K562 (cell line): ENCODE measurements around the gene TMEM151A. TPM values are rescaled to one million over a fixed set of nuclear protein-coding genes. Genes with fewer than 3 reads are reported as not detected.

ENCODE experiments used
- CAMTA2 ChIP-seq: fragments of 250-450 bp; sonication (Bioruptor Pico); conservative IDR thresholded peaks from 2 replicates; pipeline ENCODE4 v1.5.1; 2022
- GABPB1 ChIP-seq: sonication (generic); formaldehyde crosslinking; IDR thresholded peaks from 2 replicates; pipeline ENCODE4 v1.8.0; 2022; ENCODE audit warnings: mild to moderate bottlenecking, missing genetic modification reagents
- GMEB1 ChIP-seq: fragments of 250-450 bp; sonication (Bioruptor Pico); IDR thresholded peaks from 2 replicates; pipeline ENCODE4 v1.4.0; 2020; ENCODE audit warnings: mild to moderate bottlenecking
- GTF3C2 ChIP-seq: IDR thresholded peaks from 3 replicates; pipeline ENCODE4 v1.6.1; 2011; ENCODE audit warnings: borderline replicate concordance, mild to moderate bottlenecking, moderate library complexity; ENCODE audit not compliant: insufficient read length; ENCODE audit errors: extremely low read depth
- KLF13 ChIP-seq: fragments of 450-650 bp; IDR thresholded peaks from 2 replicates; pipeline ENCODE4 v1.6.1; 2016; ENCODE audit warnings: missing genetic modification characterization, low read depth, mild to moderate bottlenecking, missing compliant biosample characterization, moderate library complexity, borderline replicate concordance
- NR0B1 ChIP-seq: fragments of 450-650 bp; IDR thresholded peaks from one replicate; pipeline ENCODE4 v1.6.1; 2018; ENCODE audit warnings: mild to moderate bottlenecking, moderate library complexity; ENCODE audit not compliant: partially characterized antibody
- RFX7 ChIP-seq: fragments of 250-450 bp; sonication (Bioruptor Pico); IDR thresholded peaks from 2 replicates; pipeline ENCODE4 v1.5.1; 2021; ENCODE audit warnings: mild to moderate bottlenecking
- SRF ChIP-seq, 2 experiments: fragments of 250-450, 450-650 bp in 1 of 2; sonication (Bioruptor Pico) in 1 of 2; sonication (generic) in 1 of 2; formaldehyde crosslinking; IDR thresholded peaks; 2 replicates each; pipeline versions ENCODE4 v1.5.0 to v1.5.1; 2020 to 2022; ENCODE audit warnings: mild to moderate bottlenecking in 1 of 2, missing genetic modification reagents in 1 of 2
- TAL1 ChIP-seq: fragments of 450-650 bp; IDR thresholded peaks from 2 replicates; pipeline ENCODE4 v1.6.1; 2016; ENCODE audit warnings: mild to moderate bottlenecking
- TBL1XR1 ChIP-seq, 2 experiments: IDR thresholded peaks; 2 replicates each; pipeline ENCODE4 v1.6.1; 2012; ENCODE audit warnings: improper control_type of control experiment in 2 of 2, low read length in 2 of 2, mild to moderate bottlenecking in 1 of 2
- THAP7 ChIP-seq: fragments of 250-450 bp; sonication (Bioruptor Pico); IDR thresholded peaks from 2 replicates; pipeline ENCODE4 v1.5.0; 2021
- XRCC4 ChIP-seq: IDR thresholded peaks from one replicate; pipeline ENCODE4 v1.6.1; 2011; ENCODE audit not compliant: insufficient read depth, insufficient read length; ENCODE audit errors: extremely low read depth
- ZBTB11 ChIP-seq, 3 experiments: fragments of 200-800 bp in 1 of 3; fragments of 250-450 bp in 1 of 3; fragments of 450-650 bp in 1 of 3; sonication (Bioruptor Pico) in 1 of 3; sonication (Bioruptor generic) in 1 of 3; formaldehyde crosslinking in 1 of 3; IDR thresholded peaks; 2 replicates each; pipeline versions ENCODE4 v1.6.1 to v1.8.0; 2016 to 2022; ENCODE audit warnings: mild to moderate bottlenecking in 2 of 3, missing genetic modification characterization in 2 of 3, missing compliant biosample characterization in 1 of 3, moderate library complexity in 1 of 3
- ZNF24 ChIP-seq: fragments of 450-650 bp; IDR thresholded peaks from 2 replicates; pipeline ENCODE4 v1.6.1; 2016
- polyA plus RNA-seq, 8 experiments: library from polyadenylated mRNA; depleted of rRNA in 4 of 8; stranded (reverse) in 5 of 8; unstranded in 3 of 8; fragments of >200 nt; fragmentation: Nextera tagmentation in 2 of 8; fragmentation: Illumina TruSeq in 1 of 8; extraction: Ambion mirVana in 2 of 8; extraction: Trizol in 1 of 8; gene quantifications; 2 replicates each; pipeline versions ENCODE4 v1.2.1 to v1.2.3, GENCODE V29; 2011 to 2014; ENCODE audit warnings: inconsistent platforms in 1 of 8, missing spikeins in 1 of 8
- total RNA-seq, 7 experiments: library from RNA; depleted of rRNA in 6 of 7; stranded (reverse); fragments of >200 nt in 6 of 7; fragmentation: Illumina TruSeq in 2 of 7; extraction: Trizol in 2 of 7; gene quantifications; 2 replicates each; pipeline versions ENCODE4 v1.2.1 to v1.2.3, GENCODE V29; 2011 to 2021; ENCODE audit warnings: low replicate concordance in 1 of 7

Gene TMEM151A
- total and polyA plus RNA-seq, 9 of the 15 experiments (the other 6 are each of a cell fraction or from before 2014, with no cell fraction given), result not detected

- TF ChIP-seq NR0B1, result no peak
- TF ChIP-seq ZNF24, result no peak
- TF ChIP-seq KLF13, result peak; percentile 33; the same call in 1 of the 2 replicates
- no peak for TF ChIP-seq GTF3C2
- TF ChIP-seq XRCC4, result no peak
- no peak for TF ChIP-seq SRF (CRISPR knock-in tag; IDR thresholded peaks at IDR 0.05)
- TF ChIP-seq GMEB1 (CRISPR knock-in tag), result peak; percentile 35
- TF ChIP-seq RFX7 (CRISPR knock-in tag), result no peak
- no peak for TF ChIP-seq THAP7
- no peak for TF ChIP-seq TBL1XR1 (IDR thresholded peaks at IDR 0.05; ENCODE audit: low read length in 2 of 2)
- no peak for TF ChIP-seq TAL1
- TF ChIP-seq GABPB1 (CRISPR knock-in tag), result peak; percentile 80
- no peak for TF ChIP-seq CAMTA2 (CRISPR knock-in tag)
- TF ChIP-seq ZBTB11 (CRISPR knock-in tag; IDR thresholded peaks at IDR 0.05), result 0 out of 6 replicates have a peak, but pooled peaks of 1 of the 3 experiments have one; percentile 25
Observed at GRCh38 chr11:66311965-66312548, 20.4 kb downstream of the TMEM151A start (continued).
